Hematopoietic multipotent progenitor cell treated with erythropoietin and hydrocortisone succinate and interleukin-3 and kit ligand, for 8 days (in vitro differentiated cells): Measurements from ENCODE around the gene SLC22A5.
"Not testable (repeated sequence)": the region's sequence is repeated elsewhere in the genome, so short reads cannot be mapped to it uniquely, and the experiment has no call there.

Experiments used
- DNase-seq: peaks from one replicate; pipeline ENCODE4 v3.0.0-alpha.2; 2015

SLC22A5 gene

GRCh38 chr5:132389051-132389331, 19.5 kb downstream of the SLC22A5 start:
- DNase-seq, result no peak

- DNase-seq, result no peak
These were observed 20.2 kb downstream of the SLC22A5 start for GRCh38 chr5:132389585-132390286.

GRCh38 chr5:132391247-132391646, 21.7 kb downstream of the SLC22A5 start:
- no peak for DNase-seq

- no peak for DNase-seq
These were observed 22.4 kb downstream of the SLC22A5 start for GRCh38 chr5:132391870-132392269.

GRCh38 chr5:132392411-132392810, 22.9 kb downstream of the SLC22A5 start:
- no peak for DNase-seq

GRCh38 chr5:132392978-132393825, 23.7 kb downstream of the SLC22A5 start:
- no peak for DNase-seq

GRCh38 chr5:132394667-132395259, 25.3 kb downstream of the SLC22A5 start:
- no peak for DNase-seq

- no peak for DNase-seq
These were observed 27.1 kb downstream of the SLC22A5 start for GRCh38 chr5:132396589-132397031.

GRCh38 chr5:132397224-132397623, 27.7 kb downstream of the SLC22A5 start:
- no peak for DNase-seq

GRCh38 chr5:132397936-132398675, 28.6 kb downstream of the SLC22A5 start:
- not testable (repeated sequence) for DNase-seq

- DNase-seq, result not testable (repeated sequence)
These were observed 34.5 kb downstream of the SLC22A5 start for GRCh38 chr5:132404041-132404440.

- DNase-seq, result no peak
These were observed 36.1 kb downstream of the SLC22A5 start for GRCh38 chr5:132405646-132406045.

GRCh38 chr5:132406144-132406783, 36.8 kb downstream of the SLC22A5 start:
- DNase-seq, result no peak

GRCh38 chr5:132407970-132408369, 38.5 kb downstream of the SLC22A5 start:
- no peak for DNase-seq

GRCh38 chr5:132408456-132408855, 38.9 kb downstream of the SLC22A5 start:
- DNase-seq, result no peak

GRCh38 chr5:132408965-132409364, 39.5 kb downstream of the SLC22A5 start:
- no peak for DNase-seq

- DNase-seq, result peak; percentile 81
These were observed 41.2 kb downstream of the SLC22A5 start for GRCh38 chr5:132410451-132411303.

GRCh38 chr5:132411304-132412013, 41.9 kb downstream of the SLC22A5 start:
- DNase-seq, result peak; percentile 55

GRCh38 chr5:132413567-132413966, 44.1 kb downstream of the SLC22A5 start:
- no peak for DNase-seq

GRCh38 chr5:132414634-132415378, 45.3 kb downstream of the SLC22A5 start:
- DNase-seq, result no peak
